Brain pericyte (primary cell): ENCODE results near the gene FAM149B1.

ENCODE experiments used
- DNase-seq: peaks from one replicate; pipeline ENCODE4 v3.0.0-alpha.2; 2012; ENCODE audit warnings: low read depth, low spot score

Gene FAM149B1

GRCh38 chr10:73281097-73281496, 113.2 kb downstream of the FAM149B1 start:
- no peak for DNase-seq

- DNase-seq: no peak
These were observed 119.5 kb downstream of the FAM149B1 start for GRCh38 chr10:73287441-73287840.

- DNase-seq: no peak
These were observed 122.0 kb downstream of the FAM149B1 start for GRCh38 chr10:73289958-73290357.

DNA sequence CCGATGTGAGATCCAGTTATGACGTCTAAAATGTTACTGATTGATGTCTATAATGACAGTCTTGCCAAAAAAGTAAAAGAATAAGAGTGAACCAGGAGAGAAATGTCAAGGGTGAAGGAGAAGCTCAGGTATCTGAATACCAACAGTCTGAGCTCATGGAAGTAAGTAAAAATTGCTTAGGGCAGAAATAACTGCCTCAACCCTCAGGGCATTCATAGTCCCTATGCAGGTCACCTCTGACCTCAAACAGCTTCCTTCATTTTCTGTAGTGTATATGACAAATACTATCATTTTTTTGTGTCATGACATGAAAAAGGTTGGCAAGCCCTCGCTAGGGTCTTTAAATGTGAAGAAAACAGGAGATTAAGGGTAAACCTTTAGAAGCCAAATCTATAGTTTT, 125.5 kb downstream of the FAM149B1 start:
- DNase-seq: no peak
